GM20431 (cell line): Measurements from ENCODE around the gene APPBP2.
"Not testable (repeated sequence)": the region's sequence is repeated elsewhere in the genome, so short reads cannot be mapped to it uniquely, and the experiment has no call there.

ENCODE experiments used
- in situ Hi-C: fragments of 300-500 bp; cut with MseI, MboI; formaldehyde crosslinking; loops from one replicate; pipeline ENCODE4 v1.15.0; 2020; ENCODE audit warnings: low sequenced_read_pairs; ENCODE audit not compliant: unreplicated experiment

APPBP2 gene

GRCh38 chr17:60535382-60536279 lies 9.6 kb upstream of the APPBP2 start:
- in situ Hi-C loops = no loop called here

GRCh38 chr17:60534613-60535157 lies 8.6 kb upstream of the APPBP2 start:
- in situ Hi-C loops = no loop called here

DNA sequence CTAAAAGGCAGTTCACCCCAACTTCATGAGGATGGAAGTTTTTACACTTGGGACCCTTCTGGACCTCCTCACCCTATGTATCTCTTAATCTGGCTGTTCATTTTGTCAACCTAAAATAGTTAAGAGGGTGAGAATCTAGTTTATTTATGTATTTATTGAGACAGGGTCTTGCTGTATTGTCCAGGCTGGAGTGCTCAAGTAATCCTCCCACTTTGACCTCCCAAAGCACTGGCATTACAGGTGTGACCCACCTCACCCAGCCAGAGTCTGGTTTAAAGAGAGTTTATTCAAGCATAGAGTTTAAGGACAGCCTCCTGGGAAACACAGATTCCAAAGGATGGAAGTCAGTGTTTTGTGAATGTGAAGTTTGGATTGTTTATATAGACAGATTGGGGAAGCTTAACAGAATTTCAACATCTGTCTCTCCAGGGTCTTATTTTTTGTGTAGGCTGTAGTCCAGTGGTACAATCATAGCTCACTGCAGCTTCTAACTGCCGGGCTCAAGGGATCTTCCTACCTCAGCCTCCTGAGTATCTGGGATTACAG lies 8.0 kb upstream of the APPBP2 start:
- in situ Hi-C loops = no loop called here

DNA sequence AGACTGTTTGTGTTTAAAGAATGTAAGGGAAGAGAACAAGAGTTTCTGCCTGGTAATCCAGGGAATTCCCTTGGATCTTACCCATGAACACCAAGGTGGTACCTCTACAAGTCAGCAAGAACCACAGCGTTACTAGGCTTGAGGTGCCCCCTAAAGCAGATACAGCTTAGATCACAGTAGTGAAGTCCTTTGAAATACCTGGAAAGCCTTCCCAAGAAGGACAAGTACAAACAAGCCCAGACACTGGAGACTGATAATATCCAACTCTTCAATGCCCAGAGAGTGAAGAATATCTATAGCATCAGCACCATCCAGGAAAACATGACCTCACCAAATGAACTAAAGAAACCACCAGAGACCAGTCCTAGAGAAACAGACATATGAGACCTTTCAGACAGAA lies 3.8 kb upstream of the APPBP2 start:
- in situ Hi-C loops = no loop called here

GRCh38 chr17:60528828-60529227 lies 2.8 kb upstream of the APPBP2 start:
- in situ Hi-C loops = no loop called here

DNA sequence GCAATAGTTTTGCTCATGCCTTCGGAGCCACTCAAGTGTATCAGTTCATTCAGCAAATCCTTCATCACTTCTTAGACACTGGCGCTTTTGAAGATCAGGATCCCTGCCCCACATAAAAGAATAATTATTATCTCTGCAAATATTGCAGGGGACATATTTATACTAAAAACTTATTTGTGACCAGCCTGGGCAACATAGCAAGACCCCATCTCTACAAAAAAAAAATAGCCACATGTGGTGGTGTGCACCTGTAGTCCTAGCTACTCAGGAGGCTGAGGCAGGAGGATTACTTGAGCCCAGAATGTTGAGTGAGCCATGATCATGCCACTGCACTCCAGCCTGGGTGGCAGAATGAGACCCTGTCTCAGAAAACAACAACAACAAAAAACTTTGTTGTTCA lies 1.7 kb upstream of the APPBP2 start:
- in situ Hi-C loops = no loop called here

DNA sequence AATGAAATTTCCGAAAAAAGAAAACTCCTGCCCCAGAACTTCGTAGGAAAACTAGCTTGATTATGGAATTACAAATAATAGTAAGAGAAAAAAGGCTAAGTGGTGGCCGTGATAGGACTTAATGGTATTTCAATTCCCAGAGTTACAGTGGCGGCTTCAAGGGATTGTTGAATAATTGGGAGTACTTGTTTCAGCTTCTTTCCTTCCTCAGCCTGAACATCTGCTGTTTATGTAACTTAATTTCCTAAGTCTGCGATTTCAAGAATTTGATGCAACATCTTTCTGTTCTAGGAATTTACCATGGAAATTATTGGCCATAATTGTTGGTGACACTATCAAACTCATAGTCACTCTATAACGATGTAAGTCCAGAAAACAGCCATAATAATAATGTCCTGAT lies 684 bp upstream of the APPBP2 start:
- in situ Hi-C loops = no loop called here

GRCh38 chr17:60525328-60525684 lies 736 bp downstream of the APPBP2 start:
- in situ Hi-C loops = no loop called here

GRCh38 chr17:60524463-60525327 lies 1.3 kb downstream of the APPBP2 start:
- in situ Hi-C loops = no loop called here

DNA sequence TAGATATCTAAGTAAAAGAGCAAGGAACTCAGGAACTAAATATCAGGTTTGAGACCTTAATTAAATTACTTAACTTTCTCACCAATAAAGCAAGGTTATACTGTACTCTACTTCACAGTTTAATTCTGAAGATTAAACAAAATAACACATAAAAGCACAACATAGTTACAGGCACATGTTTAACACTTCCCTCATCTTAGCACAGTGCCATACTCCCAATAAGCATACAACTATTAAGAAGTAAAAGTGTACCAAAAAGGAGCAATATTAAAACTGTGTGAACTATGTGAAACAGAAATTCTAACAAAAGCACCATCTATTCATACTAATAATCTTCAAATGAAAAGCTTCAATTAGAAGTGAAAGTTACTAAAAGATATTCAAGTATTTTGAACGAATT lies 2.2 kb downstream of the APPBP2 start:
- in situ Hi-C loops = no loop called here

- in situ Hi-C loops = no loop called here
These were observed 3.0 kb downstream of the APPBP2 start for GRCh38 chr17:60522889-60523626.

DNA sequence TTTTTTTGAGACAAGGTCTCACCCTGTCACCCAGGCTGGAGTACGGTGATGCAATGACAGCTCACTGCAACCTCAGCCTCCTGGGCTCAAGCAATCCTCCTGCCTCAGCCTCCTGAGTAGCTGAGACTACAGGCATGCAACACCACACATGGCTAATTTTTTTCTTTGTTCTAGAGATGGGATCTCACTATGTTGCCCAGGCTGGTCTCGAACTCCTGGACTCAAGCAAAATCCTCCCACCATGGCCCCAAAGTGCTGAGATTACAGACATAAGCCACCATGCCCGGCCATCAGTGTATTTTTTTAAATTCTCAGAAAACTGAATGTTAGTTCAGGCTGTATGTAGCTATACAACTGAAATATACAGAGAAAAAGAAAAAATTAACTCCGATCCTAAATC lies 6.2 kb downstream of the APPBP2 start:
- in situ Hi-C loops = no loop called here

DNA sequence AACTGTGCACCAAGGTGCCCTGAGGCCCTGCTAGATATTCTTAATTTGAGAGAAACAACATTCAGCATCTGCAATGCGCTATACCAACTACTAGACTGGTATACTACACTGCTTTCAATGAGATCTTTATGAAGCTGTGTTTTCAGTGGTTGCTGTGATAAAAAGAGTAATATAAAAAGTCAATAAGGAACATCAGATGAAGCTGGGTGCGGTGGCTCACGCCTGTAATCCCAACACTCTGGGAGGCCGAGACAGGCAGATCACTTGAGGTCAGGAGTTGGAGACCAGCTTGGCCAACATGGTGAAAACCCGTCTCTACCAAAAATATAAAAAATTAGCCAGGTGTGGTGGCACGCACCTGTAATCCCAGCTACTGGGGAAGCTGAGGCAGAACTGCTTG lies 10.4 kb downstream of the APPBP2 start:
- in situ Hi-C loops = not testable (repeated sequence)

- in situ Hi-C loops = not testable (repeated sequence)
These were observed 10.8 kb downstream of the APPBP2 start for GRCh38 chr17:60515199-60515598.

DNA sequence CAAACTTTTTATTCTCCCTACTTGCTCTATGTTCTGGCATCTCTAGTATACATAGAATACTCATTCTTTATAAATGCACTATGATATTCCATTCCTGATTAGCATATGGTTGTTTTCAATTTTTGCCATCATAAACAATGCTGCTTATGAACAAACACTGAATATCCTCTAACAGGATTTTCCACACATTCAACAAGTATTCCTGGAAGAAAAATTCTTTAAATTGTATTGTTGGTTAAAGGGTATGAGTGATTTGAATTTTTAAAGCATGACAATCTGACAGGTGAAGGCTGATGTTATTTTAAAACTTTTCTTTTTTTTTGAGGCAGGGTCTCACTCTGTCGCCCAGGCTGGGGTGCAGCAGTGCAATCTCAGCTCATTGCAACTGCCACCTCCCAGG lies 11.5 kb downstream of the APPBP2 start:
- in situ Hi-C loops = no loop called here

DNA sequence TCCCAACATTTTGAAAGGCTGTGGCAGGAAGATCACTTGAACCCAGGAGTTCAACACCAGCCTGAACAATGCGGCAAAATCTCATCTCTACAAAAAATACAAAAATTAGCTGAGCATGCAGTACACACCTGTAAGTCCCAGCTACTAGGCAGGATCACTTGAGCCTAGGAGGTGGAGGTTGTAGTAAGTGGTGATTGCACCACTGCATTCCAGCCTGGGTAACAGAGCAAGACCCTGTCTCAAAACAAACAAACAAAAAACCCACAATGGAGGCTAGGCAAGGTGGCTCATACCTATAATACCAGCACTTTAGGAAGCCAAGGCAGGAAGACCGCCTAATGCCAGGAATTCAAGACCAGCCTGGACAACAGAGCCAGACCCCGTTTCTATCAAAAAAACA lies 12.0 kb downstream of the APPBP2 start:
- in situ Hi-C loops = no loop called here

GRCh38 chr17:60513014-60513413 lies 13.0 kb downstream of the APPBP2 start:
- in situ Hi-C loops = no loop called here

- in situ Hi-C loops = no loop called here
These were observed 15.3 kb downstream of the APPBP2 start for GRCh38 chr17:60510723-60511122.

GRCh38 chr17:60510031-60510430 lies 16.0 kb downstream of the APPBP2 start:
- in situ Hi-C loops = no loop called here

- in situ Hi-C loops = no loop called here
These were observed 17.6 kb downstream of the APPBP2 start for GRCh38 chr17:60508384-60508980.
